Nephron (organoid): ENCODE measurements around the gene GRIN1.

Source experiments
- H3K27ac Mint-ChIP-seq, 3 experiments: 2 replicates each; pipeline ENCODE4 v1.8.0; 2020; ENCODE audit warnings: mixed read lengths in 3 of 3, mild to moderate bottlenecking in 2 of 3, moderate library complexity in 1 of 3
- H3K27me3 Mint-ChIP-seq: 2 replicates; pipeline ENCODE4 v1.8.0; 2021; ENCODE audit warnings: low read depth, mild to moderate bottlenecking, moderate library complexity, mixed read lengths
- H3K36me3 Mint-ChIP-seq: 2 replicates; pipeline ENCODE4 v1.8.0; 2020; ENCODE audit warnings: low read depth, mixed read lengths
- H3K4me1 Mint-ChIP-seq: 2 replicates; pipeline ENCODE4 v1.8.0; 2020; ENCODE audit warnings: mixed read lengths
- H3K4me3 Mint-ChIP-seq, 3 experiments: 2 replicates each; pipeline ENCODE4 v1.8.0; 2020; ENCODE audit warnings: mild to moderate bottlenecking in 3 of 3, mixed read lengths in 3 of 3, moderate library complexity in 2 of 3
- H3K9me3 Mint-ChIP-seq: 2 replicates; pipeline ENCODE4 v1.8.0; 2020; ENCODE audit warnings: mixed read lengths
- CTCF ChIP-seq, 3 experiments: fragments of 200-600 bp; sonication (generic); IDR thresholded peaks; one replicate each; pipeline ENCODE4 v1.5.0; 2021; ENCODE audit warnings: antibody characterized with exemption in 3 of 3; ENCODE audit not compliant: unreplicated experiment in 3 of 3

The GRIN1 gene

DNA sequence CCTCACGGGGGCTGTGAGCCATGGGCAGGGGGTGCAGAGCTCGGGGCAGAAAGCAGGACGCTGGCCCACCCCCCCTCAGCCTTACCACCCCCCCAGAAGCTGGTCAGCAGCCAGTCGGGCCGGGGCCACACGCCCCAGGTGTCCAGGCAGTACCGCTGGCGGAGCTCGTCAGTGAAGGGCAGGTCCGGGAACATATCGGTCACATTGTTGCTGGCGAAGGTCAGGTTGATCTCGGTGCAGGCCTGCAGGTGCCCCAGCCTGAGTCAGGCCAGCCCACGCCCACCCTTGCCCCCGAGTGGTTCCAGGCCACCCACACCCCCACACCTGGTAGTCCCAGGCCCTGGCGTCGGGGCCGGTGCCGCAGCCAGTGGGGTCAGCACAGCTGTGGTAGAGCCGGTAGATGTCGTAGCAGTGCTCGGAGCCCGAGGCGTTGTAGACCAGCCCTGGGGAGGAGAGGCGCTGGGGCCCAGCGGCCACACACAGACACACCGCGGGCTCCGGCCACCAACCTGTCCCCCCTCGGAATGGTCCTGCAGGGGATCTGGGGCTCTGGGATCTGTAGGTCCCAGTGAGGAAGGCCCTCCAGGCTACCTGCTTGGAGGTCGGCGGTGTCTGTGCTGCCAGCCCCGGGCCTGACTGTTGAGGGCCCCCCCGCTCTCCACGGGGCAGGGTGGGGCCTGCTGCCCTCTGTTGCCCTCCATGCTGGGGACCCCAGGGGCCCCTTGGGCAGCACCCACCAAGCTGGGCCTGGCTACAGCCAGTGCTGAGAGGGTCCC is 27.0 kb upstream of the GRIN1 start:
- TF ChIP-seq CTCF (IDR thresholded peaks at IDR 0.05; ENCODE audit: unreplicated experiment in 3 of 3) = no peak
- no peak overlapping the region for H3K27ac Mint-ChIP-seq
- H3K4me3 Mint-ChIP-seq = peak overlapping the region in 1 of 3 experiments; percentile 9
- peaks cover 23% of the 10 kb centered on the region for H3K27me3 Mint-ChIP-seq
- H3K36me3 Mint-ChIP-seq = no peaks in the 10 kb centered on the region
- H3K9me3 Mint-ChIP-seq = no peaks in the 10 kb centered on the region
- no peaks in the 10 kb centered on the region for H3K4me1 Mint-ChIP-seq

GRCh38 chr9:137112564-137113384 is 26.2 kb upstream of the GRIN1 start:
- no peaks in the 10 kb centered on the region for H3K9me3 Mint-ChIP-seq
- H3K27me3 Mint-ChIP-seq = peaks cover 26% of the 10 kb centered on the region
- no peak for TF ChIP-seq CTCF (IDR thresholded peaks at IDR 0.05; ENCODE audit: unreplicated experiment in 3 of 3)
- H3K27ac Mint-ChIP-seq = no peak overlapping the region
- H3K4me1 Mint-ChIP-seq = no peaks in the 10 kb centered on the region
- no peaks in the 10 kb centered on the region for H3K36me3 Mint-ChIP-seq
- peak overlapping the region; percentile 68 to 70 (median 68) for H3K4me3 Mint-ChIP-seq

- H3K27ac Mint-ChIP-seq = no peak overlapping the region
Observed at GRCh38 chr9:137113385-137114159, 25.4 kb upstream of the GRIN1 start.

DNA sequence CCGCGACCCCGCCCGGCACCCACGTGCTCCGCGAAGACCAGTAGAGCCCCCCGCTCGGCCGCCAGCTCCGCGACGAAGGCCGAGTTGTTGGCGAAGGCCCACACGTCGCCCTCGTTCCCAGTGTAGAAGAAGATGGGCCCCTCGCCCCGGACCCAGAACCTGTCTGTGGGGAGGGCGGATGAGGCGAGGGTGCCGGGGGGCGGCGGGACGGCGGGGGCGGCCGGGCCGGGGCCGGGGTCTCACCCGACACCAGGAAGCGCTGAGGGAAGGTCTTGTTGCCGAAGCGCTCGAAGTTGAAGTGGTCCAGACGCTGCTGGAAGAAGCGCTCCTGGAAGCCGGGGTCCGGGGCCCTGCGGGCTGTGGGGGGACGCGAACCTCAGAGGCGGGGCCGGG is 24.7 kb upstream of the GRIN1 start:
- H3K9me3 Mint-ChIP-seq = no peaks in the 10 kb centered on the region
- peak overlapping the region in 1 of 3 experiments; percentile 29 for H3K4me3 Mint-ChIP-seq
- no peaks in the 10 kb centered on the region for H3K4me1 Mint-ChIP-seq
- peaks cover 27% of the 10 kb centered on the region for H3K27me3 Mint-ChIP-seq
- no peaks in the 10 kb centered on the region for H3K36me3 Mint-ChIP-seq
- H3K27ac Mint-ChIP-seq = no peak overlapping the region
- TF ChIP-seq CTCF (IDR thresholded peaks at IDR 0.05; ENCODE audit: unreplicated experiment in 3 of 3) = no peak

More at GRCh38 chr9:137113385-137114159, 25.4 kb upstream of the GRIN1 start:
- Mint-ChIP-seq H3K36me3 (no peaks in the 10 kb centered on the region), H3K4me3 (peak overlapping the region; percentile 43 to 68 (median 54)), H3K9me3 (no peaks in the 10 kb centered on the region), H3K27me3 (peaks cover 27% of the 10 kb centered on the region), H3K4me1 (no peaks in the 10 kb centered on the region)
- no peak for TF ChIP-seq CTCF (IDR thresholded peaks at IDR 0.05; ENCODE audit: unreplicated experiment in 3 of 3)

- Mint-ChIP-seq H3K36me3 (no peaks in the 10 kb centered on the region), H3K27me3 (peaks cover 27% of the 10 kb centered on the region)
- TF ChIP-seq CTCF (IDR thresholded peaks at IDR 0.05; ENCODE audit: unreplicated experiment in 3 of 3) = no peak
Observed at GRCh38 chr9:137114613-137115393, 24.2 kb upstream of the GRIN1 start, which contains the start of gene DPP7. TSS of gene DPP7 (minus strand) at chr9:137114733. CDS start at chr9:137114713, 20 bp downstream.

More at GRCh38 chr9:137114613-137115393, 24.2 kb upstream of the GRIN1 start, which contains the start of gene DPP7:
- Mint-ChIP-seq H3K4me1 (no peaks in the 10 kb centered on the region), H3K4me3 (peak within 1 kb of the TSS in 2 of 3 experiments; percentile 43 to 54), H3K9me3 (no peaks in the 10 kb centered on the region), H3K27ac (no peak within 1 kb of the TSS)
